Stomach (tissue), 9 donors: ENCODE data around the gene KCNG2. TPM values are rescaled to one million over a fixed set of nuclear protein-coding genes. Genes with fewer than 3 reads are reported as not detected.

Experiments
- DNase-seq, 2 donors: peaks; one replicate each; pipeline versions ENCODE4 v3.0.0 to v3.0.0-alpha.2; 2013 to 2019
- H3K27ac ChIP-seq, 5 donors: fragments of 200-600 bp in 4 of 5; sonication (generic) in 4 of 5; one replicate each; pipeline ENCODE4 v1.5.1; 2013 to 2019; ENCODE audit warnings: mild to moderate bottlenecking in 1 of 5, moderate library complexity in 1 of 5
- H3K27me3 ChIP-seq, 3 donors: fragments of 200-600 bp; sonication (generic); one replicate each; pipeline ENCODE4 v1.5.1; 2017 to 2019; ENCODE audit warnings: mixed run types in 1 of 3
- H3K36me3 ChIP-seq, 4 donors: fragments of 200-600 bp; sonication (generic); 1 replicate in 3 of 4; 2 replicates in 1 of 4; pipeline ENCODE4 v1.5.1; 2016 to 2019
- H3K4me1 ChIP-seq, 4 donors: fragments of 200-600 bp; sonication (generic); one replicate each; pipeline ENCODE4 v1.5.1; 2016 to 2019
- H3K4me3 ChIP-seq, 4 donors: fragments of 200-600 bp; sonication (generic) in 3 of 4; one replicate each; pipeline ENCODE4 v1.5.1; 2016 to 2019; ENCODE audit warnings: mild to moderate bottlenecking in 1 of 4
- H3K9me3 ChIP-seq, 4 donors: fragments of 200-600 bp; sonication (generic); one replicate each; pipeline ENCODE4 v1.5.1; 2016 to 2019
- CTCF ChIP-seq, 7 experiments: fragments of 450-650 bp in 4 of 7; fragments of 200-600 bp in 3 of 7; sonication (generic) in 3 of 7; IDR thresholded peaks; one replicate each; pipeline ENCODE4 v1.5.1; 2016 to 2019; ENCODE audit warnings: antibody characterized with exemption in 7 of 7, control low read depth in 2 of 7, mild to moderate bottlenecking in 1 of 7
- EP300 ChIP-seq: sonication (generic); formaldehyde crosslinking; IDR thresholded peaks from one replicate; pipeline ENCODE4 v1.6.1; 2017; ENCODE audit warnings: antibody characterized with exemption
- POLR2A ChIP-seq, 4 donors: fragments of 450-650 bp; IDR thresholded peaks; one replicate each; pipeline ENCODE4 v1.6.1; 2016; ENCODE audit warnings: antibody characterized with exemption in 4 of 4, control low read depth in 2 of 4, mild to moderate bottlenecking in 1 of 4, moderate library complexity in 1 of 4
- POLR2AphosphoS5 ChIP-seq, 3 donors: sonication (generic); formaldehyde crosslinking; IDR thresholded peaks; one replicate each; pipeline ENCODE4 v1.6.1; 2016; ENCODE audit warnings: antibody characterized with exemption in 3 of 3
- WGBS, 5 donors: extraction: QIAGEN DNeasy Blood & Tissue Kit in 3 of 5; methylation state at CpG; one replicate each; pipeline versions ENCODE4 v1.1.5 to v1.1.7; 2013 to 2018; 5-methylcytosine and 5-hydroxymethylcytosine counted together
- intact Hi-C: fragments of 100-400 bp; cut with DNase I; formaldehyde crosslinking; loops from one replicate; pipeline ENCODE4 v1.15.1; 2023; ENCODE audit warnings: low total_unique reads
- polyA plus RNA-seq, 3 donors: library from polyadenylated mRNA; stranded (reverse); fragments of 200-250 nt; gene quantifications; one replicate each; pipeline ENCODE4 v1.2.3, GENCODE V29; 2013
- total RNA-seq, 5 donors: library from RNA; depleted of rRNA; stranded (reverse); fragments of >200 nt; gene quantifications; one replicate each; pipeline versions ENCODE4 v1.1.0 to v1.2.3, GENCODE V29; 2014 to 2016
- donor health status: healthy with polysubstance abuse.
- donor health status: Bipolar disorder and iron deficiency.
- donor health status: healthy.

Gene KCNG2
- total and polyA plus RNA-seq, 8 donors: 0.08 to 2.3 (median 0.92) TPM; not detected in 5

GRCh38 chr18:79802298-79802697, 4.6 kb downstream of the KCNG2 start:
- no peaks in the 10 kb centered on the region for H3K9me3 ChIP-seq
- peaks cover 16 to 44% (median 34%) of the 10 kb centered on the region in 3 donors for H3K27me3 ChIP-seq
- DNase-seq: no peak
- TF ChIP-seq POLR2AphosphoS5 (IDR thresholded peaks at IDR 0.05): no peak
- H3K36me3 ChIP-seq: no peaks in the 10 kb centered on the region
- peaks cover 18 to 23% (median 21%) of the 10 kb centered on the region in 4 donors for H3K4me1 ChIP-seq
- 87 to 92% (median 91%) methylated on average over 17 to 18 of the region's 18 CpGs for WGBS, 5 donors
- no peak overlapping the region for H3K27ac ChIP-seq
- intact Hi-C loops: no loop called here
- no peak overlapping the region for H3K4me3 ChIP-seq

- intact Hi-C loops: no loop called here
- no peaks in the 10 kb centered on the region for H3K36me3 ChIP-seq
- TF ChIP-seq CTCF (IDR thresholded peaks at IDR 0.05) (no peak), EP300 (no peak), POLR2A (IDR thresholded peaks at IDR 0.05) (no peak), POLR2AphosphoS5 (IDR thresholded peaks at IDR 0.05) (no peak)
- WGBS, 5 donors: 79 to 89% (median 87%) methylated on average over 9 to 14 of the region's 14 CpGs
- no peaks in the 10 kb centered on the region for H3K9me3 ChIP-seq
- peaks cover 6 to 10% (median 7%) of the 10 kb centered on the region in 4 donors for H3K4me1 ChIP-seq
- H3K27ac ChIP-seq: no peak overlapping the region
- DNase-seq: no peak
- H3K27me3 ChIP-seq: peaks cover 5 to 30% (median 20%) of the 10 kb centered on the region in 3 donors
- H3K4me3 ChIP-seq: no peak overlapping the region
Observed at GRCh38 chr18:79803611-79804051, 5.9 kb downstream of the KCNG2 start.

GRCh38 chr18:79804130-79804787, 6.5 kb downstream of the KCNG2 start:
- no peak for DNase-seq
- peaks cover 0 to 24% (median 14%) of the 10 kb centered on the region in 3 donors for H3K27me3 ChIP-seq
- intact Hi-C loops: no loop called here
- no peaks in the 10 kb centered on the region for H3K36me3 ChIP-seq
- WGBS, 5 donors: 87 to 93% (median 89%) methylated on average over 9 to 15 of the region's 15 CpGs
- no peak overlapping the region for H3K4me3 ChIP-seq
- H3K27ac ChIP-seq: no peak overlapping the region
- TF ChIP-seq CTCF (IDR thresholded peaks at IDR 0.05) (no peak), POLR2AphosphoS5 (IDR thresholded peaks at IDR 0.05) (no peak), POLR2A (IDR thresholded peaks at IDR 0.05) (no peak)
- no peaks in the 10 kb centered on the region for H3K9me3 ChIP-seq
- H3K4me1 ChIP-seq: peaks cover 0 to 3% (median 1%) of the 10 kb centered on the region in 4 donors

GRCh38 chr18:79805211-79805887, 7.6 kb downstream of the KCNG2 start:
- H3K9me3 ChIP-seq: no peaks in the 10 kb centered on the region
- intact Hi-C loops: no loop called here
- WGBS, 5 donors: 77 to 85% (median 80%) methylated on average over 18 of the region's 18 CpGs
- H3K4me3 ChIP-seq: no peak overlapping the region
- no peaks in the 10 kb centered on the region for H3K36me3 ChIP-seq
- DNase-seq: no peak
- H3K4me1 ChIP-seq: no peaks in the 10 kb centered on the region
- H3K27ac ChIP-seq: no peak overlapping the region
- peaks cover 0 to 13% (median 3%) of the 10 kb centered on the region in 3 donors for H3K27me3 ChIP-seq
- TF ChIP-seq POLR2A (IDR thresholded peaks at IDR 0.05) (no peak), POLR2AphosphoS5 (IDR thresholded peaks at IDR 0.05) (no peak), CTCF (IDR thresholded peaks at IDR 0.05) (no peak), EP300 (no peak)
